ENCODE data around the gene IFI30. TPM values are rescaled to one million over a fixed set of nuclear protein-coding genes. Genes with fewer than 3 reads are reported as not detected.
A peak's percentile ranks its signal among the peaks of the same experiment; 100 is the strongest.

IFI30 gene
- polyA plus RNA-seq, 3 donors, result 3,608 to 6,022 (median 4,550) TPM

GRCh38 chr19:18167011-18167410 is 6.6 kb upstream of the IFI30 start:
- H2AFZ ChIP-seq (ENCODE audit: insufficient read depth, low read depth, low read length, poor library complexity, severe bottlenecking), result no peak overlapping the region
- Mint-ChIP-seq H3K4me3 (no peak overlapping the region), H3K27ac (no peak overlapping the region), H3K27me3 (ENCODE audit: low read depth in 3 of 3) (peaks cover 0 to 1% (median 0%) of the 10 kb centered on the region in 3 donors), H3K36me3 (peaks cover 37 to 53% of the 10 kb centered on the region in 2 donors), H3K4me1 (peaks cover 39% of the 10 kb centered on the region), H3K9me3 (peaks cover 0 to 2% (median 0%) of the 10 kb centered on the region in 7 donors)
- no peak overlapping the region for H3K9ac ChIP-seq (ENCODE audit: insufficient read depth, low read length, poor library complexity, severe bottlenecking)
- intact Hi-C loops (cut with micrococcal nuclease), result loop anchor here in 1 of 2 donors (5.0 kb wide), 1 partner anchor 55 kb away; no protein-coding TSS in a partner anchor
- no peaks in the 10 kb centered on the region for H4K20me1 ChIP-seq (ENCODE audit: insufficient read depth, low read length)
- no peak for TF ChIP-seq CTCF (IDR thresholded peaks at IDR 0.05)
- H3K79me2 ChIP-seq (ENCODE audit: insufficient read depth, low read length), result peaks cover 17% of the 10 kb centered on the region
- peaks cover 26 to 32% of the 10 kb centered on the region in 2 donors for H3K36me3 ChIP-seq (replicated peaks in 1 of 2; ENCODE audit: control insufficient read depth in 1 of 2, insufficient read depth in 2 of 2, low read length in 2 of 2)
- DNase-seq, result no peak
- H3K4me3 ChIP-seq (replicated peaks in 1 of 3; ENCODE audit: low read depth in 2 of 3, low read length in 3 of 3), result no peak overlapping the region
- 96% methylated on average over 21 of the region's 21 CpGs for WGBS (ENCODE audit: insufficient coverage)
- H3K27ac ChIP-seq (ENCODE audit: low read depth in 1 of 2, low read length in 2 of 2), result no peak overlapping the region
- peaks cover 42 to 46% of the 10 kb centered on the region in 2 donors for H3K4me1 ChIP-seq (ENCODE audit: control insufficient read depth in 1 of 2, insufficient read depth in 2 of 2, low read length in 2 of 2)
- no peak overlapping the region for H3K4me2 ChIP-seq (replicated peaks; ENCODE audit: extremely low read depth, low read length, poor library complexity, severe bottlenecking)
- H3K27me3 ChIP-seq (ENCODE audit: control insufficient read depth in 2 of 2, insufficient read depth in 2 of 2, low read length in 2 of 2), result no peaks in the 10 kb centered on the region
- H3K9me3 ChIP-seq (replicated peaks in 1 of 2; ENCODE audit: control insufficient read depth in 1 of 2, insufficient read depth in 1 of 2, low read length in 2 of 2), result no peaks in the 10 kb centered on the region

GRCh38 chr19:18167975-18168645 is 5.5 kb upstream of the IFI30 start:
- H3K4me3 Mint-ChIP-seq, result peak overlapping the region; percentile 62 to 63

More at GRCh38 chr19:18167975-18168645, 5.5 kb upstream of the IFI30 start:
- Mint-ChIP-seq H3K4me1 (peaks cover 48% of the 10 kb centered on the region), H3K27ac (peak overlapping the region; percentile 59 to 100 (median 90)), H3K27me3 (ENCODE audit: low read depth in 3 of 3) (peaks cover 0 to 1% (median 0%) of the 10 kb centered on the region in 3 donors), H3K9me3 (peaks cover 0 to 2% (median 0%) of the 10 kb centered on the region in 7 donors), H3K36me3 (peaks cover 29 to 42% of the 10 kb centered on the region in 2 donors)
- H4K20me1 ChIP-seq (ENCODE audit: insufficient read depth, low read length), result no peaks in the 10 kb centered on the region
- H3K4me2 ChIP-seq (replicated peaks; ENCODE audit: extremely low read depth, low read length, poor library complexity, severe bottlenecking), result peak overlapping the region; percentile 76
- TF ChIP-seq CTCF (IDR thresholded peaks at IDR 0.05), result peak; percentile 91
- peak overlapping the region; percentile 99 for H3K27ac ChIP-seq (ENCODE audit: low read depth in 1 of 2, low read length in 2 of 2)
- peak overlapping the region in 2 of 3 experiments; percentile 8 to 100 for H3K4me3 ChIP-seq (replicated peaks in 1 of 3; ENCODE audit: low read depth in 2 of 3, low read length in 3 of 3)
- H2AFZ ChIP-seq (ENCODE audit: insufficient read depth, low read depth, low read length, poor library complexity, severe bottlenecking), result no peak overlapping the region
- 83% methylated on average over 8 of the region's 14 CpGs for WGBS (ENCODE audit: insufficient coverage)
- peak; percentile 68 to 79 (median 68) for DNase-seq
- H3K79me2 ChIP-seq (ENCODE audit: insufficient read depth, low read length), result peaks cover 25% of the 10 kb centered on the region
- peaks cover 19 to 27% of the 10 kb centered on the region in 2 donors for H3K36me3 ChIP-seq (replicated peaks in 1 of 2; ENCODE audit: control insufficient read depth in 1 of 2, insufficient read depth in 2 of 2, low read length in 2 of 2)
- intact Hi-C loops (cut with micrococcal nuclease), result loop anchor here in 1 of 2 donors (5.0 kb wide), 1 partner anchor 56 kb away; no protein-coding TSS in a partner anchor
- peaks cover 52 to 57% of the 10 kb centered on the region in 2 donors for H3K4me1 ChIP-seq (ENCODE audit: control insufficient read depth in 1 of 2, insufficient read depth in 2 of 2, low read length in 2 of 2)
- no peaks in the 10 kb centered on the region for H3K27me3 ChIP-seq (ENCODE audit: control insufficient read depth in 2 of 2, insufficient read depth in 2 of 2, low read length in 2 of 2)
- no peak overlapping the region for H3K9ac ChIP-seq (ENCODE audit: insufficient read depth, low read length, poor library complexity, severe bottlenecking)
- H3K9me3 ChIP-seq (replicated peaks in 1 of 2; ENCODE audit: control insufficient read depth in 1 of 2, insufficient read depth in 1 of 2, low read length in 2 of 2), result no peaks in the 10 kb centered on the region

All from CD14-positive monocyte (primary cell).